Activated CD8-positive, alpha-beta T cell treated with anti-CD3 and anti-CD28 coated beads for 36 hours (primary cell): Measurements from ENCODE around the gene COL6A3. TPM values are rescaled to one million over a fixed set of nuclear protein-coding genes. Genes with fewer than 3 reads are reported as not detected.

ENCODE experiments used
- ATAC-seq: fragments of 200-7000 bp; cut with Tn5 transposase; one replicate; pipeline ENCODE4 v1.10.0; 2021; ENCODE audit warnings: mild to moderate bottlenecking, moderate library complexity
- CTCF ChIA-PET: fragments of 350-600 bp; sonication (Branson Sonifier 250); formaldehyde crosslinking; loops from one replicate; lab custom pipeline; 2021; ENCODE audit warnings: antibody characterized with exemption; lab: Charles Lee
- POLR2A ChIA-PET: fragments of 350-600 bp; sonication (Branson Sonifier 250); formaldehyde crosslinking; loops from one replicate; lab custom pipeline; 2021; ENCODE audit warnings: antibody characterized with exemption; lab: Charles Lee
- DNase-seq: peaks from one replicate; pipeline ENCODE4 v3.0.0-alpha.2; 2020
- H3K27ac Mint-ChIP-seq: one replicate; pipeline ENCODE4 v1.8.0; 2021; ENCODE audit warnings: mild to moderate bottlenecking, mixed read lengths
- H3K27me3 Mint-ChIP-seq: one replicate; pipeline ENCODE4 v1.8.0; 2021; ENCODE audit warnings: mixed read lengths
- H3K36me3 Mint-ChIP-seq: one replicate; pipeline ENCODE4 v1.8.0; 2021; ENCODE audit warnings: low read depth, mixed read lengths
- H3K4me1 Mint-ChIP-seq: one replicate; pipeline ENCODE4 v1.8.0; 2021; ENCODE audit warnings: low read depth, mixed read lengths
- H3K4me3 Mint-ChIP-seq: one replicate; pipeline ENCODE4 v1.8.0; 2021; ENCODE audit warnings: mild to moderate bottlenecking, moderate library complexity, mixed read lengths
- H3K9me3 Mint-ChIP-seq: one replicate; pipeline ENCODE4 v1.8.0; 2021; ENCODE audit warnings: mixed read lengths
- intact Hi-C: fragments of 100-400 bp; cut with micrococcal nuclease; formaldehyde crosslinking; loops from one replicate; pipeline ENCODE4 v1.10.0; 2022
- total RNA-seq, 2 experiments: library from RNA; stranded (reverse); gene quantifications; one replicate each; pipeline ENCODE4 v1.2.3, GENCODE V29; 2021
- TF ChIP-seq, protein P1 (sequence below): fragments of 200-600 bp; IDR thresholded peaks from one replicate; pipeline ENCODE4 v1.8.0; 2022; ENCODE audit warnings: antibody characterized with exemption, mild to moderate bottlenecking

COL6A3 gene
- total RNA-seq, 2 experiments from 2014 or later = 4.0 to 4.1 TPM

DNA sequence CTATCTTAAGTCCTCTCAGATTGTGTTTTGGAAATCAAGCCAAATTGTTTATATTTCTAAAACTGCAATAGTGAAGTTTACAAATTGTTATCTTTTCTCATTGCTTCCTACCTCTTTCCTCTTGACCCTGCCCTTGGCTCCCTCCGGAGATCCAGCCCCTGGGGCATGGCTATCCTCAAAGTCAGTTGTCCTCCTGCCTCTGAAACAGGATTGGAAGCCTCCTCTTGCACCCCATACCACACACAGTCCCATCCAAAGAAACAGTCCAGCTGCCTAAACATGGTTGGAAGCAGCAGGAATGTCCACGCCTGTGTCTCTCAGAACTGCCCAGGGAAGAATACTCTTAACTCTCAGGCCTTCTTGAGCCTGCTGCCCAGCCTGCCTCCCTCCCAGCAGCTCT, 30.1 kb upstream of the COL6A3 start:
- TF ChIP-seq, protein P1, sequence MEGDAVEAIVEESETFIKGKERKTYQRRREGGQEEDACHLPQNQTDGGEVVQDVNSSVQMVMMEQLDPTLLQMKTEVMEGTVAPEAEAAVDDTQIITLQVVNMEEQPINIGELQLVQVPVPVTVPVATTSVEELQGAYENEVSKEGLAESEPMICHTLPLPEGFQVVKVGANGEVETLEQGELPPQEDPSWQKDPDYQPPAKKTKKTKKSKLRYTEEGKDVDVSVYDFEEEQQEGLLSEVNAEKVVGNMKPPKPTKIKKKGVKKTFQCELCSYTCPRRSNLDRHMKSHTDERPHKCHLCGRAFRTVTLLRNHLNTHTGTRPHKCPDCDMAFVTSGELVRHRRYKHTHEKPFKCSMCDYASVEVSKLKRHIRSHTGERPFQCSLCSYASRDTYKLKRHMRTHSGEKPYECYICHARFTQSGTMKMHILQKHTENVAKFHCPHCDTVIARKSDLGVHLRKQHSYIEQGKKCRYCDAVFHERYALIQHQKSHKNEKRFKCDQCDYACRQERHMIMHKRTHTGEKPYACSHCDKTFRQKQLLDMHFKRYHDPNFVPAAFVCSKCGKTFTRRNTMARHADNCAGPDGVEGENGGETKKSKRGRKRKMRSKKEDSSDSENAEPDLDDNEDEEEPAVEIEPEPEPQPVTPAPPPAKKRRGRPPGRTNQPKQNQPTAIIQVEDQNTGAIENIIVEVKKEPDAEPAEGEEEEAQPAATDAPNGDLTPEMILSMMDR = no peak
- peaks cover 4% of the 10 kb centered on the region for H3K9me3 Mint-ChIP-seq
- DNase-seq (no peak), ATAC-seq (no peak)
- H3K27ac Mint-ChIP-seq = peak overlapping the region; percentile 10
- CTCF ChIA-PET = interaction anchor here (1.4 to 4.1 kb wide), 4 partner anchors 22 to 40 kb away, joined by 3 to 59 read pairs (median 5); no protein-coding TSS in a partner anchor
- no peaks in the 10 kb centered on the region for H3K36me3 Mint-ChIP-seq
- H3K4me1 Mint-ChIP-seq = peaks cover 39% of the 10 kb centered on the region
- intact Hi-C loops = no loop called here
- no peaks in the 10 kb centered on the region for H3K27me3 Mint-ChIP-seq
- POLR2A ChIA-PET = no interaction called here
- no peak overlapping the region for H3K4me3 Mint-ChIP-seq

DNA sequence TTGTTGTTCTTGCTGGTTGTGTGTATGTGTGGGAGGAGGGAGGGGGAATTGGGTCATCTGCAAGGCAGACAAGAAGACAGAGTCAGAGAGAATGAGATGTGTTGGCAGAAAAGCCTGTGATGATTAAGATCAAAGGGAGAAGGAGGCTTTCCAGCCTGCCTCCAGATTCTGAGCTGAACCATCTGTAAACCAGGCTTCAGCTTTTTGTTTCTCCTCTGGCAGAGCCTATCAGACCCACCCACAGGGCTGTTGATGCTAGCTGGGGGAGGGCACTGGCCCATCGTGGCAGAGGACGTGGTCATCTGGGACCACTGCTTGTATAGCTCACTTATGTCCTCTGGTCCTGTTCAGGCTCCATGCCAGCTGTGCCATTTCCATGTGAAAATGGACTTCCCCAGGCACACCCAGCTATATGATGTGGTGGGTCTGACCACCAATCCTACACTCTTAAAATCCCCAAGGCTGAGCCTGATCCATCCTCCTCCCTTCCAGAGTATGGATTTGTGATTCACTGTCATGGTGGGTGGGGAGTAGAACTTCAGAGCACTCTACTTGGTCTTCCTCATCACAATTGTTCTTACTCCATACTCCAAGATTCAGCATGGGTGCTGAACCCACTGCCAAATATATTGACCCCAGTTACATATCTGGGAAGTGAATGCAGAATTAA, 27.8 kb upstream of the COL6A3 start:
- Mint-ChIP-seq H3K27ac (peak overlapping the region; percentile 78), H3K4me3 (peak overlapping the region; percentile 24), H3K27me3 (no peaks in the 10 kb centered on the region), H3K4me1 (peaks cover 55% of the 10 kb centered on the region), H3K9me3 (peaks cover 4% of the 10 kb centered on the region), H3K36me3 (no peaks in the 10 kb centered on the region)
- peak; percentile 65 for ATAC-seq
- DNase-seq = peak; percentile 55
- intact Hi-C loops = loop anchor here (1.0 kb wide), 1 partner anchor 13 kb away; no protein-coding TSS in a partner anchor
- ChIA-PET POLR2A (interaction anchor here (0.5 to 3.5 kb wide), 11 partner anchors 9 to 299 kb away, joined by 3 to 32 read pairs (median 3); no protein-coding TSS in a partner anchor), CTCF (interaction anchor here (1.0 to 4.1 kb wide), 8 partner anchors 14 to 287 kb away, joined by 4 to 59 read pairs (median 8); no protein-coding TSS in a partner anchor)
- TF ChIP-seq, protein P1 = no peak

DNA sequence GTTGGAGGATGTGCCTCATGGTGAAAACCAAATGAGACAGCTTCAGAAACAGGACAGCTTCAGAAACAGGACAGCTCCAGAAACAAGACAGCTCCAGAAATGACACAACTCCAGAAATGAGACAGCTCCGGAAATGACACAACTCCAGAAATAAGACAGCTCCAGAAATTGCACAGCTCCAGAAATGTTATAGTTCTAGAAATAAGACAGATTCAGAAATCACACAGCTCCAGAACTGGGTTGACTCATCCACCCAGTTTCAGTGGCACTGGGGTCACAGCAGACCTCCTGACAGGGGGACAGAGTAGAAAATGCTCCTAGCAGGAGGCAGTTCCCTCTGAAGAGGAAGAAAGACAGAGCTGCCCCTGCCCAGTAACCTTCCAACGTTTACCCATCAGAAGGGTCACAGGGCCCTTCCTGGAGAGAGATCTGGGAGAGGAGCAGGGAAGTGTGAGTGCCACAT, 26.9 kb upstream of the COL6A3 start:
- H3K9me3 Mint-ChIP-seq = peaks cover 4% of the 10 kb centered on the region
- ChIA-PET CTCF (interaction anchor here (0.6 to 4.1 kb wide), 7 partner anchors 9 to 131 kb away, joined by 3 to 59 read pairs (median 7); no protein-coding TSS in a partner anchor), POLR2A (interaction anchor here (1.0 to 3.5 kb wide), 8 partner anchors 8 to 257 kb away, joined by 3 to 32 read pairs (median 4); no protein-coding TSS in a partner anchor)
- intact Hi-C loops = loop anchor here (1.0 kb wide), 1 partner anchor 13 kb away; no protein-coding TSS in a partner anchor
- peak overlapping the region; percentile 78 for H3K27ac Mint-ChIP-seq
- DNase-seq (peak; percentile 78), ATAC-seq (peak; percentile 79)
- peaks cover 60% of the 10 kb centered on the region for H3K4me1 Mint-ChIP-seq
- no peaks in the 10 kb centered on the region for H3K36me3 Mint-ChIP-seq
- peak overlapping the region; percentile 10 for H3K4me3 Mint-ChIP-seq
- TF ChIP-seq, protein P1 = no peak
- H3K27me3 Mint-ChIP-seq = no peaks in the 10 kb centered on the region

- Mint-ChIP-seq H3K9me3 (peaks cover 4% of the 10 kb centered on the region), H3K27ac (peak overlapping the region; percentile 5), H3K4me1 (peaks cover 79% of the 10 kb centered on the region), H3K27me3 (no peaks in the 10 kb centered on the region), H3K4me3 (no peak overlapping the region), H3K36me3 (no peaks in the 10 kb centered on the region)
- ATAC-seq = no peak
- CTCF ChIA-PET = interaction anchor here (0.6 to 2.5 kb wide), 4 partner anchors 9 to 38 kb away, joined by 3 to 15 read pairs (median 6); no protein-coding TSS in a partner anchor
- intact Hi-C loops = loop anchor here (10.0 kb wide), 1 partner anchor 256 kb away; no protein-coding TSS in a partner anchor
- no peak for DNase-seq
- POLR2A ChIA-PET = interaction anchor here (1.5 kb wide), 1 partner anchor 10 kb away, joined by 5 read pairs; no protein-coding TSS in a partner anchor
- TF ChIP-seq, protein P1 = no peak
Observed at GRCh38 chr2:237438080-237438940, 24.3 kb upstream of the COL6A3 start.
